ENCODE measurements around the gene NCAPD3.
"Not testable (repeated sequence)": the region's sequence is repeated elsewhere in the genome, so short reads cannot be mapped to it uniquely, and the experiment has no call there.

NCAPD3 gene

GRCh38 chr11:134224710-134225664 lies 1.2 kb upstream of the NCAPD3 start:
- DNase-seq: no peak

GRCh38 chr11:134223121-134223520 lies 646 bp downstream of the NCAPD3 start:
- no peak for DNase-seq

- no peak for DNase-seq
Observed at GRCh38 chr11:134216816-134217215, 7.0 kb downstream of the NCAPD3 start.

GRCh38 chr11:134215836-134216235 lies 7.9 kb downstream of the NCAPD3 start:
- no peak for DNase-seq

- DNase-seq: no peak
Observed at GRCh38 chr11:134207538-134208239, 16.1 kb downstream of the NCAPD3 start.

- DNase-seq: no peak
Observed at GRCh38 chr11:134206185-134206584, 17.6 kb downstream of the NCAPD3 start.

- DNase-seq: no peak
Observed at GRCh38 chr11:134205729-134206128, 18.0 kb downstream of the NCAPD3 start.

- DNase-seq: no peak
Observed at GRCh38 chr11:134202661-134203060, 21.1 kb downstream of the NCAPD3 start.

- no peak for DNase-seq
Observed at GRCh38 chr11:134200688-134201087, 23.1 kb downstream of the NCAPD3 start.

- DNase-seq: no peak
Observed at GRCh38 chr11:134199531-134199930, 24.2 kb downstream of the NCAPD3 start.

- no peak for DNase-seq
Observed at GRCh38 chr11:134196756-134197155, 27.0 kb downstream of the NCAPD3 start.

- DNase-seq: not testable (repeated sequence)
Observed at GRCh38 chr11:134188092-134188491, 35.7 kb downstream of the NCAPD3 start.

GRCh38 chr11:134181707-134182106 lies 42.1 kb downstream of the NCAPD3 start:
- no peak for DNase-seq

GRCh38 chr11:134178032-134178674 lies 45.6 kb downstream of the NCAPD3 start:
- no peak for DNase-seq

GRCh38 chr11:134176284-134176683 lies 47.5 kb downstream of the NCAPD3 start:
- no peak for DNase-seq

- no peak for DNase-seq
Observed at GRCh38 chr11:134173296-134173695, 50.5 kb downstream of the NCAPD3 start.

GRCh38 chr11:134171951-134172350 lies 51.8 kb downstream of the NCAPD3 start:
- DNase-seq: no peak

GRCh38 chr11:134170919-134171281 lies 52.9 kb downstream of the NCAPD3 start:
- no peak for DNase-seq

- DNase-seq: no peak
Observed at GRCh38 chr11:134170177-134170918, 53.4 kb downstream of the NCAPD3 start.

GRCh38 chr11:134164490-134165370 lies 59.0 kb downstream of the NCAPD3 start:
- DNase-seq: no peak

GRCh38 chr11:134159652-134160051 lies 64.1 kb downstream of the NCAPD3 start:
- DNase-seq: no peak

- no peak for DNase-seq
Observed at GRCh38 chr11:134158023-134158422, 65.7 kb downstream of the NCAPD3 start.
